NOMO-1 (cell line): ENCODE data around the gene GM2A.
"Not testable (repeated sequence)": the region's sequence is repeated elsewhere in the genome, so short reads cannot be mapped to it uniquely, and the experiment has no call there.

Experiments
- DNase-seq, 2 experiments: peaks; one replicate each; lab custom pipeline; 2025; ENCODE audit not compliant: unreplicated experiment in 2 of 2; lab: John Stamatoyannopoulos, UW

Gene GM2A

GRCh38 chr5:151284392-151284967 lies 31.5 kb downstream of the GM2A start:
- peak; percentile 2 to 10 for DNase-seq

GRCh38 chr5:151285683-151286082 lies 32.7 kb downstream of the GM2A start:
- DNase-seq: no peak

GRCh38 chr5:151286246-151286645 lies 33.3 kb downstream of the GM2A start:
- no peak for DNase-seq

GRCh38 chr5:151288180-151288579 lies 35.2 kb downstream of the GM2A start:
- no peak for DNase-seq

GRCh38 chr5:151293624-151294023 lies 40.6 kb downstream of the GM2A start:
- DNase-seq: no peak

GRCh38 chr5:151295138-151295537 lies 42.2 kb downstream of the GM2A start:
- DNase-seq: peak; percentile 56 to 68

GRCh38 chr5:151295791-151296477 lies 42.9 kb downstream of the GM2A start:
- peak; percentile 76 to 82 for DNase-seq

- DNase-seq: no peak
Measured at GRCh38 chr5:151296478-151296830, 43.5 kb downstream of the GM2A start.

- DNase-seq: no peak
Measured at GRCh38 chr5:151296974-151297373, 44.0 kb downstream of the GM2A start.

- peak; percentile 14 to 28 for DNase-seq
Measured at GRCh38 chr5:151298063-151298855, 45.3 kb downstream of the GM2A start.

GRCh38 chr5:151303666-151304065 lies 50.7 kb downstream of the GM2A start, which contains the start of gene SLC36A3:
SLC36A3 (minus strand) TSS chr5:151303766; CDS start chr5:151303354, 412 bp downstream.
- no peak for DNase-seq

- not testable (repeated sequence) for DNase-seq
Measured at GRCh38 chr5:151309266-151309665, 56.3 kb downstream of the GM2A start.

GRCh38 chr5:151309821-151310220 lies 56.8 kb downstream of the GM2A start:
- DNase-seq: not testable (repeated sequence)

- no peak for DNase-seq
Measured at GRCh38 chr5:151310932-151311331, 57.9 kb downstream of the GM2A start.

- DNase-seq: no peak
Measured at GRCh38 chr5:151312756-151313324, 59.9 kb downstream of the GM2A start.

GRCh38 chr5:151313357-151313756 lies 60.4 kb downstream of the GM2A start:
- no peak for DNase-seq

- peak; percentile 20 to 38 for DNase-seq
Measured at GRCh38 chr5:151315998-151316597, 63.1 kb downstream of the GM2A start.

GRCh38 chr5:151317871-151318270 lies 64.9 kb downstream of the GM2A start:
- DNase-seq: no peak

GRCh38 chr5:151318850-151319732 lies 66.1 kb downstream of the GM2A start:
- peak; percentile 8 to 29 for DNase-seq
